ENCODE data around the gene MAGI1.
"Not testable (repeated sequence)": the region's sequence is repeated elsewhere in the genome, so short reads cannot be mapped to it uniquely, and the experiment has no call there.

DNA sequence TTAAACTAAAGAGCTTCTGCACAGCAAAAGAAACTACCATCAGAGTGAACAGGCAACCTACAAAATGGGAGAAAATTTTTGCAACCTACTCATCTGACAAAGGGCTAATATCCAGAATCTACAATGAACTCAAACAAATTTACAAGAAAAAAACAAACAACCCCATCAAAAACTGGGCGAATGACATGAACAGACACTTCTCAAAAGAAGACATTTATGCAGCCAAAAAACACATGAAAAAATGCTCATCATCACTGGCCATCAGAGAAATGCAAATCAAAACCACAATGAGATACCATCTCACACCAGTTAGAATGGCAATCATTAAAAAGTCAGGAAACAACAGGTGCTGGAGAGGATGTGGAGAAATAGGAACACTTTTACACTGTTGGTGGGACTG is 524.4 kb downstream of the MAGI1 start:
- TF ChIP-seq, protein P1, sequence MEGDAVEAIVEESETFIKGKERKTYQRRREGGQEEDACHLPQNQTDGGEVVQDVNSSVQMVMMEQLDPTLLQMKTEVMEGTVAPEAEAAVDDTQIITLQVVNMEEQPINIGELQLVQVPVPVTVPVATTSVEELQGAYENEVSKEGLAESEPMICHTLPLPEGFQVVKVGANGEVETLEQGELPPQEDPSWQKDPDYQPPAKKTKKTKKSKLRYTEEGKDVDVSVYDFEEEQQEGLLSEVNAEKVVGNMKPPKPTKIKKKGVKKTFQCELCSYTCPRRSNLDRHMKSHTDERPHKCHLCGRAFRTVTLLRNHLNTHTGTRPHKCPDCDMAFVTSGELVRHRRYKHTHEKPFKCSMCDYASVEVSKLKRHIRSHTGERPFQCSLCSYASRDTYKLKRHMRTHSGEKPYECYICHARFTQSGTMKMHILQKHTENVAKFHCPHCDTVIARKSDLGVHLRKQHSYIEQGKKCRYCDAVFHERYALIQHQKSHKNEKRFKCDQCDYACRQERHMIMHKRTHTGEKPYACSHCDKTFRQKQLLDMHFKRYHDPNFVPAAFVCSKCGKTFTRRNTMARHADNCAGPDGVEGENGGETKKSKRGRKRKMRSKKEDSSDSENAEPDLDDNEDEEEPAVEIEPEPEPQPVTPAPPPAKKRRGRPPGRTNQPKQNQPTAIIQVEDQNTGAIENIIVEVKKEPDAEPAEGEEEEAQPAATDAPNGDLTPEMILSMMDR (IDR thresholded peaks at IDR 0.05): not testable (repeated sequence)
- TF ChIP-seq EP300, POLR2A (IDR thresholded peaks at IDR 0.05): not testable (repeated sequence)
